Measurements from ENCODE around the gene SF3B3. TPM values are rescaled to one million over a fixed set of nuclear protein-coding genes. Genes with fewer than 3 reads are reported as not detected.
"Not testable (repeated sequence)": the region's sequence is repeated elsewhere in the genome, so short reads cannot be mapped to it uniquely, and the experiment has no call there.

SF3B3 gene
- total and polyA plus RNA-seq, 2 donors = 120 to 121 TPM

- Histone ChIP-seq H3K27me3 (ENCODE audit: control insufficient read depth in 2 of 2, insufficient read depth in 1 of 2, low read length in 1 of 2) (no peaks in the 10 kb centered on the region), H3K4me3 (ENCODE audit: low read length in 2 of 2) (no peak overlapping the region), H3K4me1 (ENCODE audit: control insufficient read depth in 2 of 2, insufficient read depth in 2 of 2, low read length in 2 of 2) (no peaks in the 10 kb centered on the region), H3K27ac (ENCODE audit: low read depth in 1 of 2, low read length in 1 of 2) (no peak overlapping the region), H3K9me3 (ENCODE audit: control insufficient read depth in 2 of 2, insufficient read depth in 1 of 2, low read length in 1 of 2) (no peaks in the 10 kb centered on the region), H3K36me3 (ENCODE audit: control insufficient read depth in 2 of 2, insufficient read depth in 2 of 2, low read length in 1 of 2) (no peaks in the 10 kb centered on the region)
- WGBS = 95% methylated on average over 5 of the region's 5 CpGs
- DNase-seq (ENCODE audit: low read depth in 6 of 9, low spot score in 9 of 9) = no peak
Measured at GRCh38 chr16:70611224-70611598, 87.6 kb downstream of the SF3B3 start.

GRCh38 chr16:70611785-70612303 is 88.2 kb downstream of the SF3B3 start:
- Histone ChIP-seq H3K4me3 (ENCODE audit: low read length in 2 of 2) (no peak overlapping the region), H3K4me1 (ENCODE audit: control insufficient read depth in 2 of 2, insufficient read depth in 2 of 2, low read length in 2 of 2) (no peaks in the 10 kb centered on the region), H3K9me3 (ENCODE audit: control insufficient read depth in 2 of 2, insufficient read depth in 1 of 2, low read length in 1 of 2) (no peaks in the 10 kb centered on the region), H3K36me3 (ENCODE audit: control insufficient read depth in 2 of 2, insufficient read depth in 2 of 2, low read length in 1 of 2) (no peaks in the 10 kb centered on the region), H3K27ac (ENCODE audit: low read depth in 1 of 2, low read length in 1 of 2) (no peak overlapping the region), H3K27me3 (ENCODE audit: control insufficient read depth in 2 of 2, insufficient read depth in 1 of 2, low read length in 1 of 2) (no peaks in the 10 kb centered on the region)
- WGBS = 83% methylated on average over 4 of the region's 4 CpGs
- no peak for DNase-seq (ENCODE audit: low read depth in 6 of 9, low spot score in 9 of 9)

GRCh38 chr16:70612931-70613330 is 89.3 kb downstream of the SF3B3 start:
- Histone ChIP-seq H3K4me1 (ENCODE audit: control insufficient read depth in 2 of 2, insufficient read depth in 2 of 2, low read length in 2 of 2) (no peaks in the 10 kb centered on the region), H3K4me3 (ENCODE audit: low read length in 2 of 2) (no peak overlapping the region), H3K27ac (ENCODE audit: low read depth in 1 of 2, low read length in 1 of 2) (no peak overlapping the region), H3K36me3 (ENCODE audit: control insufficient read depth in 2 of 2, insufficient read depth in 2 of 2, low read length in 1 of 2) (no peaks in the 10 kb centered on the region), H3K9me3 (ENCODE audit: control insufficient read depth in 2 of 2, insufficient read depth in 1 of 2, low read length in 1 of 2) (no peaks in the 10 kb centered on the region), H3K27me3 (ENCODE audit: control insufficient read depth in 2 of 2, insufficient read depth in 1 of 2, low read length in 1 of 2) (no peaks in the 10 kb centered on the region)
- 96% methylated on average over 8 of the region's 8 CpGs for WGBS
- no peak for DNase-seq (ENCODE audit: low read depth in 6 of 9, low spot score in 9 of 9)

- DNase-seq (ENCODE audit: low read depth in 6 of 9, low spot score in 9 of 9) = no peak
- H3K27me3 ChIP-seq (ENCODE audit: control insufficient read depth in 2 of 2, insufficient read depth in 1 of 2, low read length in 1 of 2) = no peaks in the 10 kb centered on the region
- H3K36me3 ChIP-seq (ENCODE audit: control insufficient read depth in 2 of 2, insufficient read depth in 2 of 2, low read length in 1 of 2) = no peaks in the 10 kb centered on the region
- H3K9me3 ChIP-seq (ENCODE audit: control insufficient read depth in 2 of 2, insufficient read depth in 1 of 2, low read length in 1 of 2) = no peaks in the 10 kb centered on the region
- H3K27ac ChIP-seq (ENCODE audit: low read depth in 1 of 2, low read length in 1 of 2) = no peak overlapping the region
- WGBS = 93% methylated on average over 5 of the region's 5 CpGs
- no peaks in the 10 kb centered on the region for H3K4me1 ChIP-seq (ENCODE audit: control insufficient read depth in 2 of 2, insufficient read depth in 2 of 2, low read length in 2 of 2)
- H3K4me3 ChIP-seq (ENCODE audit: low read length in 2 of 2) = no peak overlapping the region
Measured at GRCh38 chr16:70614208-70614951, 90.8 kb downstream of the SF3B3 start.

GRCh38 chr16:70615945-70616344 is 92.3 kb downstream of the SF3B3 start:
- H3K27ac ChIP-seq (ENCODE audit: low read depth in 1 of 2, low read length in 1 of 2) = no peak overlapping the region
- no peak for DNase-seq (ENCODE audit: low read depth in 6 of 9, low spot score in 9 of 9)
- 95% methylated on average over 5 of the region's 5 CpGs for WGBS

GRCh38 chr16:70621864-70622263 is 98.2 kb downstream of the SF3B3 start:
- DNase-seq (ENCODE audit: low read depth in 6 of 9, low spot score in 9 of 9); H3K9me3 ChIP-seq (ENCODE audit: control insufficient read depth in 2 of 2, insufficient read depth in 1 of 2, low read length in 1 of 2); H3K4me3 ChIP-seq (ENCODE audit: low read length in 2 of 2); H3K4me1 ChIP-seq (ENCODE audit: control insufficient read depth in 2 of 2, insufficient read depth in 2 of 2, low read length in 2 of 2); H3K36me3 ChIP-seq (ENCODE audit: control insufficient read depth in 2 of 2, insufficient read depth in 2 of 2, low read length in 1 of 2); H3K27me3 ChIP-seq (ENCODE audit: control insufficient read depth in 2 of 2, insufficient read depth in 1 of 2, low read length in 1 of 2); H3K27ac ChIP-seq (ENCODE audit: low read depth in 1 of 2, low read length in 1 of 2): not testable (repeated sequence)
- WGBS = 81% methylated on average over 3 of the region's 3 CpGs

More at GRCh38 chr16:70615945-70616344, 92.3 kb downstream of the SF3B3 start:
- Histone ChIP-seq H3K4me3 (ENCODE audit: low read length in 2 of 2) (no peak overlapping the region), H3K9me3 (ENCODE audit: control insufficient read depth in 2 of 2, insufficient read depth in 1 of 2, low read length in 1 of 2) (no peaks in the 10 kb centered on the region), H3K4me1 (ENCODE audit: control insufficient read depth in 2 of 2, insufficient read depth in 2 of 2, low read length in 2 of 2) (no peaks in the 10 kb centered on the region), H3K27me3 (ENCODE audit: control insufficient read depth in 2 of 2, insufficient read depth in 1 of 2, low read length in 1 of 2) (no peaks in the 10 kb centered on the region), H3K36me3 (ENCODE audit: control insufficient read depth in 2 of 2, insufficient read depth in 2 of 2, low read length in 1 of 2) (no peaks in the 10 kb centered on the region)

Other genes with a start within 250 kb of the SF3B3 start
- 52.7 TPM for gene AARS1, start 234.3 kb upstream of the SF3B3 start, total RNA-seq
- 27.0 TPM for gene AARS1, start 234.3 kb upstream of the SF3B3 start, polyA plus RNA-seq
- gene DDX19B, start 224.6 kb upstream of the SF3B3 start, total RNA-seq = 24.9 TPM
- 24.3 TPM for gene DDX19B, start 224.6 kb upstream of the SF3B3 start, polyA plus RNA-seq
- 32.2 TPM for gene DDX19A, start 176.9 kb upstream of the SF3B3 start, total RNA-seq
- gene DDX19A, start 176.9 kb upstream of the SF3B3 start, polyA plus RNA-seq = 24.1 TPM
- 18.7 TPM for gene ST3GAL2, start 84.7 kb upstream of the SF3B3 start, total RNA-seq
- 11.8 TPM for gene ST3GAL2, start 84.7 kb upstream of the SF3B3 start, polyA plus RNA-seq
- gene FCSK, start 69.2 kb upstream of the SF3B3 start, total RNA-seq = 7.7 TPM
- gene FCSK, start 69.2 kb upstream of the SF3B3 start, polyA plus RNA-seq = 15.7 TPM
- 39.6 TPM for gene COG4, start 262 bp upstream of the SF3B3 start, total RNA-seq
- gene COG4, start 262 bp upstream of the SF3B3 start, polyA plus RNA-seq = 63.3 TPM
- gene IL34, start 122.7 kb downstream of the SF3B3 start, total RNA-seq = 10.1 TPM
- 4.7 TPM for gene IL34, start 122.7 kb downstream of the SF3B3 start, polyA plus RNA-seq
- 12.0 TPM for gene MTSS2, start 162.2 kb downstream of the SF3B3 start, total RNA-seq
- gene MTSS2, start 162.2 kb downstream of the SF3B3 start, polyA plus RNA-seq = 36.4 TPM